NB4 (cell line): Measurements from ENCODE around the gene RAN.

Experiments
- DNase-seq: peaks from one replicate; pipeline ENCODE4 v3.0.0; 2010; ENCODE audit warnings: low read depth
- H3K4me3 ChIP-seq: one replicate; pipeline ENCODE4 v1.5.1; 2011; ENCODE audit warnings: mild to moderate bottlenecking, low read depth, low read length, moderate library complexity
- CTCF ChIP-seq: IDR thresholded peaks from one replicate; pipeline ENCODE4 v1.5.1; 2012; ENCODE audit warnings: low read depth, low read length
- MAX ChIP-seq: IDR thresholded peaks from 2 replicates; pipeline ENCODE4 v1.6.1; 2011; ENCODE audit warnings: low read depth, low read length
- MYC ChIP-seq: IDR thresholded peaks from 2 replicates; pipeline ENCODE4 v1.6.1; 2011; ENCODE audit warnings: low read depth, low read length
- POLR2A ChIP-seq: IDR thresholded peaks from 2 replicates; pipeline ENCODE4 v1.6.1; 2011; ENCODE audit warnings: mild to moderate bottlenecking; ENCODE audit not compliant: insufficient read length; ENCODE audit errors: extremely low read depth

RAN gene

GRCh38 chr12:130829391-130830245, 42.2 kb upstream of the RAN start:
- H3K4me3 ChIP-seq: no peak overlapping the region
- TF ChIP-seq CTCF (no peak), MYC (no peak), POLR2A (no peak), MAX (no peak)
- DNase-seq: no peak

- DNase-seq: no peak
- no peak for TF ChIP-seq MYC
- no peak for TF ChIP-seq POLR2A
- TF ChIP-seq MAX: no peak
- no peak for TF ChIP-seq CTCF
- no peak overlapping the region for H3K4me3 ChIP-seq
Observed at GRCh38 chr12:130830246-130830551, 41.7 kb upstream of the RAN start.

- H3K4me3 ChIP-seq: no peak overlapping the region
- no peak for DNase-seq
- TF ChIP-seq MYC (no peak), CTCF (no peak), MAX (no peak), POLR2A (no peak)
Observed at GRCh38 chr12:130831246-130831645, 40.6 kb upstream of the RAN start.

- DNase-seq: no peak
- no peak overlapping the region for H3K4me3 ChIP-seq
- no peak for TF ChIP-seq POLR2A
- TF ChIP-seq CTCF: no peak
- no peak for TF ChIP-seq MAX
- no peak for TF ChIP-seq MYC
Observed at GRCh38 chr12:130831876-130832405, 39.9 kb upstream of the RAN start.

- no peak for TF ChIP-seq CTCF
- TF ChIP-seq MAX: peak; percentile 56; the same call in 1 of the 2 replicates
- TF ChIP-seq MYC: 0 out of 2 replicates have a peak, but pooled peaks have one; percentile 33
- TF ChIP-seq POLR2A: no peak
- H3K4me3 ChIP-seq: no peak overlapping the region
- DNase-seq: peak; percentile 89
Observed at GRCh38 chr12:130832561-130833209, 39.2 kb upstream of the RAN start.
